SH-SY5Y (cell line): ENCODE measurements around the gene DAP.

Experiments used
- GATA2 ChIP-seq: IDR thresholded peaks from 2 replicates; pipeline ENCODE4 v1.6.1; 2011; ENCODE audit warnings: mild to moderate bottlenecking, low read depth, low read length
- GATA3 ChIP-seq: IDR thresholded peaks from 2 replicates; pipeline ENCODE4 v1.6.1; 2011; ENCODE audit warnings: low read depth, mild to moderate bottlenecking, low read length, moderate library complexity

- TF ChIP-seq GATA2 (no peak), GATA3 (no peak)
Observed at GRCh38 chr5:10652606-10653005, 108.4 kb downstream of the DAP start.
